Measurements from ENCODE around the gene KISS1R. TPM values are rescaled to one million over a fixed set of nuclear protein-coding genes. Genes with fewer than 3 reads are reported as not detected.

Gene KISS1R
- total RNA-seq, 2 experiments from 2014 or later, result 1.5 to 1.6 TPM

DNA sequence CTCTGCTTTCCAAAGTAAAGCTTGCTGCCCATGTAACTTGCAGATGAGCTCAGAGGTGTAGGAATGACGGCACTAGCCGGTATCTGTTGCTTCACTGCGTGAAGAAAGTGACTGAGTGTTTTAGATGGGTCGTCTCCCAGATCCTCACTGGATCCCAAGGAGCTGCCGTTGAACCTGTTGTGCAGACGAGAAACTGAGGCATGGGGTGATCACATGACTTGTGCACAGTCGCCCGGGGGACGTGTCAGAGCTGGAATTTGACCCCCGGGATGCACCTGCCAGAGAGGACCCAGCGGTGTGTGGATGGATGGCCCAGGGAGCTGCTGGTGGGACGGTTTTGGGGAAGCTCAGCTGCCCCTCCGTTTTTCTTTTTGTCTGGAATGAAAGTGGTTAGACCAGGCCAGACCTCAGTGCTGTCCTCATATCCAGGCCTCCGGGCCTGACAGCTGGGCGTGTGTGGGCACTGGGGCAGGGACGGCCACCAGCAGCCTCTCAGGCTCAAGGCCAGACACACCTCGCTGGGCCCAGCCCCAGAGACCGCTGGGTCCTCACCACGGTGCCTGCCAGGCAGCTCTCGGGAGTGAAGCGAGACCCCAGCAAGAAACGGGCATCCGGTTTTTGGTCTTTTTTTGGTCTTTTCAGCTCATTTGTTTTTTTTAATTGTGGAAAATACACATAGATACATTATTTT, 21.2 kb downstream of the KISS1R start:
- no peak overlapping the region for H3K4me3 Mint-ChIP-seq
- no peaks in the 10 kb centered on the region for H3K9me3 Mint-ChIP-seq
- ATAC-seq (ENCODE audit: poor library complexity), result no peak

DNA sequence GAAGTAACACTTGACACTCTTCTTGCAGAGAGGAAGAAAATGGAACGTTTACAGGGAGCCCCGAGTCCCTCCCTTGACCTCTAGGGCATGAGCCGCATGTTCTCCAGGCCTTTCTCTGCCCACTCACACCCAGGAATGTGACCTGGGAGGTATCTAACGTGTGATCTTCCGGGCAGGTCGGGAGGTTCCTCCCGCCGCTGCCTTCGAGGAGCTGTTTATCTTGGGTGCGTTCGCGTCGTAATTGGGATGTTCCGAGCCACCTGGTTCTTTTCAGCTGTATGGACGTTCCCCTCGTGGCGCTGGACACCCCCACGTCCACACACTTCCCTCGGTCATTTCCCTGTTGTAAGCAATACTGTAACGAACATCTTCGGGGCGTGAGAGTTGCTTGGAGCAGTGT, 22.3 kb downstream of the KISS1R start:
- H3K4me3 Mint-ChIP-seq, result peak overlapping the region; percentile 78
- Histone ChIP-seq H3K27me3 (ENCODE audit: control insufficient read depth in 1 of 2, insufficient read depth in 2 of 2, low read length in 2 of 2) (no peaks in the 10 kb centered on the region), H3K36me3 (ENCODE audit: insufficient read depth, low read length) (no peaks in the 10 kb centered on the region), H3K9me3 (ENCODE audit: control insufficient read depth in 1 of 2, insufficient read depth in 1 of 2, low read length in 2 of 2) (peaks cover 0 to 17% of the 10 kb centered on the region in 2 experiments), H3K4me3 (ENCODE audit: low read length) (no peak overlapping the region), H3K4me1 (ENCODE audit: insufficient read depth, low read length) (peaks cover 44% of the 10 kb centered on the region), H3K27ac (ENCODE audit: low read depth in 1 of 2, low read length in 2 of 2) (no peak overlapping the region)
- intact Hi-C loops (cut with DNase I, micrococcal nuclease), result no loop called here
- DNase-seq (no peak), ATAC-seq (ENCODE audit: poor library complexity) (no peak)
- TF ChIP-seq, protein P1, sequence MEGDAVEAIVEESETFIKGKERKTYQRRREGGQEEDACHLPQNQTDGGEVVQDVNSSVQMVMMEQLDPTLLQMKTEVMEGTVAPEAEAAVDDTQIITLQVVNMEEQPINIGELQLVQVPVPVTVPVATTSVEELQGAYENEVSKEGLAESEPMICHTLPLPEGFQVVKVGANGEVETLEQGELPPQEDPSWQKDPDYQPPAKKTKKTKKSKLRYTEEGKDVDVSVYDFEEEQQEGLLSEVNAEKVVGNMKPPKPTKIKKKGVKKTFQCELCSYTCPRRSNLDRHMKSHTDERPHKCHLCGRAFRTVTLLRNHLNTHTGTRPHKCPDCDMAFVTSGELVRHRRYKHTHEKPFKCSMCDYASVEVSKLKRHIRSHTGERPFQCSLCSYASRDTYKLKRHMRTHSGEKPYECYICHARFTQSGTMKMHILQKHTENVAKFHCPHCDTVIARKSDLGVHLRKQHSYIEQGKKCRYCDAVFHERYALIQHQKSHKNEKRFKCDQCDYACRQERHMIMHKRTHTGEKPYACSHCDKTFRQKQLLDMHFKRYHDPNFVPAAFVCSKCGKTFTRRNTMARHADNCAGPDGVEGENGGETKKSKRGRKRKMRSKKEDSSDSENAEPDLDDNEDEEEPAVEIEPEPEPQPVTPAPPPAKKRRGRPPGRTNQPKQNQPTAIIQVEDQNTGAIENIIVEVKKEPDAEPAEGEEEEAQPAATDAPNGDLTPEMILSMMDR (IDR thresholded peaks at IDR 0.05), result no peak
- no peak overlapping the region for H3K27ac Mint-ChIP-seq
- H3K36me3 Mint-ChIP-seq (ENCODE audit: low read depth), result no peaks in the 10 kb centered on the region
- H3K4me1 Mint-ChIP-seq (ENCODE audit: low read depth), result peaks cover 30% of the 10 kb centered on the region
- POLR2A ChIA-PET, result interaction anchor here (2.1 kb wide), 1 partner anchor 45 kb away, joined by 5 read pairs; the partner anchor contains the start of gene WDR18
- H3K9me3 Mint-ChIP-seq, result no peaks in the 10 kb centered on the region
- no peaks in the 10 kb centered on the region for H3K27me3 Mint-ChIP-seq
- CTCF ChIA-PET, result no interaction called here

More for the DNA sequence above, 21.2 kb downstream of the KISS1R start:
- H3K27me3 ChIP-seq (ENCODE audit: control insufficient read depth in 1 of 2, insufficient read depth in 2 of 2, low read length in 2 of 2), result no peaks in the 10 kb centered on the region
- no peak overlapping the region for H3K4me3 ChIP-seq (ENCODE audit: low read length)
- peaks cover 0 to 13% of the 10 kb centered on the region in 2 experiments for H3K9me3 ChIP-seq (ENCODE audit: control insufficient read depth in 1 of 2, insufficient read depth in 1 of 2, low read length in 2 of 2)
- H3K36me3 ChIP-seq (ENCODE audit: insufficient read depth, low read length), result no peaks in the 10 kb centered on the region
- intact Hi-C loops (cut with DNase I, micrococcal nuclease), result no loop called here
- peaks cover 35% of the 10 kb centered on the region for H3K4me1 Mint-ChIP-seq (ENCODE audit: low read depth)
- no peaks in the 10 kb centered on the region for H3K36me3 Mint-ChIP-seq (ENCODE audit: low read depth)
- ChIA-PET CTCF (interaction anchor here (1.5 kb wide), 1 partner anchor 46 kb away, joined by 6 read pairs; the partner anchor contains the start of gene WDR18), POLR2A (interaction anchor here (0.8 to 2.1 kb wide), 3 partner anchors 14 to 46 kb away, joined by 3 to 5 read pairs (median 5); partner anchors contain the start of gene WDR18)
- no peaks in the 10 kb centered on the region for H3K27me3 Mint-ChIP-seq
- peaks cover 55% of the 10 kb centered on the region for H3K4me1 ChIP-seq (ENCODE audit: insufficient read depth, low read length)
- no peak overlapping the region for H3K27ac Mint-ChIP-seq
- DNase-seq, result no peak
- TF ChIP-seq, protein P1 (IDR thresholded peaks at IDR 0.05), result no peak
- no peak overlapping the region for H3K27ac ChIP-seq (ENCODE audit: low read depth in 1 of 2, low read length in 2 of 2)

DNA sequence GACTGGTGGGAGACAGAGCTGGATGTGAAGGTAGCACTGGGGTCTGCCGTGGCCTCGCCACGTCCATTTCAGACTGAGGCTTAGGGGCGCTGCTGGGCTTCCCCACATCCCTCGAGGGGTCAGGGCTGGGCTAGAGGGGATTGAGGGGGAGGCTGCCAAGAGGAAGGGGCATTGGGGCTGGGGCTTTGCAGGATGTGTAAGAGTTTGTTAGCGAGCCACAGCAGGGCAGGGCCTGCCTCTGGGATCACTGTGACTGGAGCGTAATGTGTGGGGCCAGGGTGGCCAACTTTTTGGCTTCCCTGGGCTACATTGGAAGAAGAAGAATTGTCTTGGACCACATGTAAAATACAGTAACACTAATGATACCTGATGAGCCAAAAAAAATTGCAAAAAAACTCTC, 22.8 kb downstream of the KISS1R start:
- TF ChIP-seq, protein P1 (IDR thresholded peaks at IDR 0.05), result no peak
- peaks cover 42% of the 10 kb centered on the region for H3K4me1 ChIP-seq (ENCODE audit: insufficient read depth, low read length)
- ATAC-seq (ENCODE audit: poor library complexity), result no peak
- H3K36me3 Mint-ChIP-seq (ENCODE audit: low read depth), result no peaks in the 10 kb centered on the region
- peak overlapping the region; percentile 78 for H3K4me3 Mint-ChIP-seq
- ChIA-PET POLR2A (interaction anchor here (1.7 kb wide), 1 partner anchor 329 kb away, joined by 3 read pairs; the partner anchor contains the start of gene CIRBP), CTCF (no interaction called here)
- no peaks in the 10 kb centered on the region for H3K27me3 ChIP-seq (ENCODE audit: control insufficient read depth in 1 of 2, insufficient read depth in 2 of 2, low read length in 2 of 2)
- H3K27me3 Mint-ChIP-seq, result no peaks in the 10 kb centered on the region
- peaks cover 30% of the 10 kb centered on the region for H3K4me1 Mint-ChIP-seq (ENCODE audit: low read depth)
- no peak overlapping the region for H3K4me3 ChIP-seq (ENCODE audit: low read length)
- H3K9me3 ChIP-seq (ENCODE audit: control insufficient read depth in 1 of 2, insufficient read depth in 1 of 2, low read length in 2 of 2), result peaks cover 0 to 17% of the 10 kb centered on the region in 2 experiments
- H3K9me3 Mint-ChIP-seq, result no peaks in the 10 kb centered on the region
- no peak overlapping the region for H3K27ac ChIP-seq (ENCODE audit: low read depth in 1 of 2, low read length in 2 of 2)
- DNase-seq, result no peak
- H3K27ac Mint-ChIP-seq, result peak overlapping the region; percentile 74
- intact Hi-C loops (cut with DNase I, micrococcal nuclease), result no loop called here
- no peaks in the 10 kb centered on the region for H3K36me3 ChIP-seq (ENCODE audit: insufficient read depth, low read length)
